Islet precursor cell (in vitro differentiated cells): ENCODE results near the gene PIGS.
"Not testable (repeated sequence)": the region's sequence is repeated elsewhere in the genome, so short reads cannot be mapped to it uniquely, and the experiment has no call there.

Experiments used
- DNase-seq: peaks from one replicate; pipeline ENCODE4 v3.0.0-alpha.2; 2018

Gene PIGS

GRCh38 chr17:28578246-28579195 lies 7.2 kb upstream of the PIGS start:
- DNase-seq = no peak

- DNase-seq = no peak
These were observed 6.1 kb upstream of the PIGS start for GRCh38 chr17:28577466-28577824.

- DNase-seq = peak; percentile 99
These were observed 5.6 kb upstream of the PIGS start, which contains the start of gene ALDOC for GRCh38 chr17:28576758-28577465. TSS of gene ALDOC (minus strand) at chr17:28576895. CDS start at chr17:28575532, 1,363 bp downstream.

DNA sequence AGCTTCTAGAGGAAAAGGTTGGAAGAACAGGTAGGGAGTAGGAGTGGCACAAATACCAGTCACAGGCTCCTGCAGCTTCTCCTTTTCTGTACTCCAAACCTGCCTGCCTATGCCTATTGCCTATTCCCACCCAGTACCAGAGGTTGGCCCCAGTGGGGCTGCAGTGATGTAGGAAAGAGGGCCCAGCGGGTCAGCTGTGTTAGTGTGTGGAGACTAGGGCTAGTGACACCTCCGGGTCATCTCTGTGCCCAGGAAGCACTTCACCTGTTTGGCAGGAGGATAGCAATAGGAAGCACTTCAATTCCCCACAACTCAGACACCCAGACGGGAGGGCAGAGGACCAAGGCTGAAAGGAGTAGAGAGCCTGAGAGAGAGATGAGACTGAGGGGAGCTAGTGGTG lies 4.7 kb upstream of the PIGS start:
- DNase-seq = not testable (repeated sequence)

GRCh38 chr17:28575126-28575795 lies 3.9 kb upstream of the PIGS start:
- DNase-seq = peak; percentile 66

DNA sequence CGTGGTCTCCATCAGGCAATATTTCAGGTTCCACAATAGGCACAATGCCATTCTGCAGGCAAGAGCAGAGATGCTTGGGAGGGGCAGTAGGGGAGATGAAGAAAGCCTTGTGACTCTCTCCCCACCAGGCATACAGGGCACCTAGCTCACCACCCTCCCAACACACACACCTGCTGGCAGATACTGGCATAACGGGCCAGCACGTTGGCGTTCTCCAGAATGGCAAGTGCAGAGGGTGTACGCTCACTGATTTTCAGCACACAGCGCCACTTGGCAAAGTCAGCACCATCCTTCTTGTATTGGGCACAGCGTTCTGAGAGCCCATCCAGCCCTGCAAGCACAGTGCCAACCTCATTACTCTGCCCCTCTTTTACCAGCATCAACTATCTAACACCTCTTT lies 3.2 kb upstream of the PIGS start:
- no peak for DNase-seq

GRCh38 chr17:28573966-28574480 lies 2.7 kb upstream of the PIGS start:
- DNase-seq = no peak

- no peak for DNase-seq
These were observed 2.2 kb upstream of the PIGS start for GRCh38 chr17:28573521-28573920.

GRCh38 chr17:28573040-28573380 lies 1.7 kb upstream of the PIGS start:
- no peak for DNase-seq

DNA sequence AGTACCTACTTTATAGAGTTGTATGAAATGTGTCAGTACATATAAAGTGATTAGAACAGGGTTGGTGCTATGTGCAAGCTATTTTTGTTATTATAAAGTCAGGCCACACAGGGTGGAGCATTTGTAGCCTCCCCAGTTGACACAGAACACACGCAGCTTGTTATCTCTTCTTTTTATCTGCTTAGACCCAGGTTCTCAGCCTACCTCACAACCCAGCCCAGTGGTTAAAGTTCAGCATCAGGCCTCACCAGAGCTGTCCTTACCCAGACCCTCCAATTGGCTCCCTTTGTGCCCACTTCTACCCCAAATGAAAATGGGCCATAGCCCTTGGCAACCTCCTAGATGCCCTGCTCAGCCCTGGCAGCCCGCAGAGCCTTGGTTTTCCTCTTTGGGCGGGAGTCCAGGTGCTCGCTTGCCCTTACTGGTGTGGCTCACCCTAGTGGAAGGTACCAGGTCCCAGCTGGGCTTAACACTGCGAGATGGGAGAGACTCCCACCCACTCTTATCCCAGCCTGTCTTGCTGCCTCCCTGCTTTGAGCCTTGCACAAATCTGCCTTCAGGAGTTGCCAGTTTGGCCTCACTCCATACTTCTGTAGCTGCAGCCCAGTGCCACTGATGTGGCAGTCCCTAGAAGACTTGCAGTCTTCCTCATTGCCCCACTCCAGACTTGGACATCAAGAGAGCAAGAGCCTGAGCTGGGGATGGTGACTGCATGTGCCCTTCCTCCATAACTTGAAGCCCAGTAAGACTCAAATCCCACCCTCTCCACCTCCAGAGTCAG lies 1.1 kb upstream of the PIGS start:
- DNase-seq = peak; percentile 57

DNA sequence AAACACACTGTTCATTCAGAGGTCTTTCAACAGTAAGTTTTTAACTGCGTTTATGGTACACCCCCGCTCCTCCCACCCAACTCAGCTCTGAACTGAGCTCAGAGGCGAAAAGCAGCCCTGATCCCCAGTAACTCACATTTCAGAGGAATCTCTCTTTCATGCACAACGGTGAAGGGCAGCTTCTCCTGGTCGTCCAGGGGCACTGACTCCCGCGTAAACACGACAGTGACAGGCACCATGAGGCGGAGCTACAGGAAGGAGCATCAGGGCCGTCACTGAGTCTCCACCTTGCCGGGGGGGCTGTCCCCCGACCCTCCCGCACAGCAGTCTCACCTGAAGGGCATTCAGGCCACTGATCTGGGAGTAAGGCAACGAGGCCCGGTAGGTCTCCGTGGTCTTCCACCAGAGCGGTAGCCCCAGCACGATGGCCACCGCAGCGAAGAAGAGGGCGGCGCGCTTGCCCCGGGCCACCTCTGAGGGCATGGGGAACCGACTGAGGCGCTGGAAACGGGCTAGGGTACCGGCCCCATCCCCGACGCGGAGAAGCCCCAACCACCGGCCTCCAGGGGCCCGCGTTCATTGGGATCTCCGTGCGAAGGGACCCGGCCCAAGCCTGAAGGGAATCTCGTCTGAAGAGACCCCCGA lies 486 bp downstream of the PIGS start:
- DNase-seq = peak; percentile 86

- DNase-seq = no peak
These were observed 1.9 kb downstream of the PIGS start for GRCh38 chr17:28569446-28569845.

- DNase-seq = no peak
These were observed 3.7 kb downstream of the PIGS start for GRCh38 chr17:28567604-28568003.

- DNase-seq = peak; percentile 92
These were observed 7.8 kb downstream of the PIGS start for GRCh38 chr17:28563475-28563874.

- no peak for DNase-seq
These were observed 16.3 kb downstream of the PIGS start for GRCh38 chr17:28555022-28555421.

- DNase-seq = no peak
These were observed 16.8 kb downstream of the PIGS start for GRCh38 chr17:28554565-28554964.

GRCh38 chr17:28553000-28553505 lies 18.3 kb downstream of the PIGS start:
- no peak for DNase-seq

DNA sequence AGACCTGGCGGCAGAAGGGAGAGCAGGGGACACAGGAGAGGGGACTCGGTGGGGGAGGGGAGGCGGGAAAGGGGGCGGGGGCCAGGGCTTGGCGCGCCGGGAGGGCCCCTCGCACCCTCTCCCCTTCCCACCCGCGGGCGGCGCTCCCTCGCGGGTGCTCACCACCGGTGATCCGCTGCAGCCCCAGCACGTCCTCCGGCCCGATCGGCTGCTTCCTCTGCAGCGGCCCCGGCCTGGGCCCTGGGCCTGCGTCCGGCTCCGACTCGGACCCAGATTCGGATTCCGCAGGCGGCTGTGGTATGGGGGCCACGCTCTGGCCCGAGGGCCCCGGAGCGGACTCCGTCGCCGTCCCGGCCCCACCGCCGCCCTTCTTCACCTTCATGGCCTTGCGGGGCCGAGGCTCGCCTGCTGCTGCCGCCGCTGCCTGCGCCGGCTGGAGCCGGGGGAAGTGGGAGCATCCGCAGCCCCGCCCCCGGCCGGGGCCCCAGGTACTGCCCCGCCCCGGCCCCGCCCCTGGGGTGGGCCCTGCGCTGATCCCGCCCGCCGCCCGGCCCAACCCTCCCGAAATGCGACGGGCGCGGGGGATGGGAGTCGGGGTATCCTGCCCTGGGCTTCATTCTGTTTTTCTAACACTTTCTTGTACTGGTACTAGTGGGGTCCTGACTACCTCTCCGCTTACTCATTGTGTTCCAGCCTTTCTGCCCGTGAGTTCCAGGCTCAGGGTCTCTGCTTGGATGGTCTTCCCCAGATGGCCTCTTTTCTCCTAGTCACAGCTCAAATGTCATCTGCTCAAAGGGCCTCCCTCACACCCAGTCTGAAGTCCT lies 18.9 kb downstream of the PIGS start, which contains the start of gene UNC119:
Gene UNC119, minus strand, starts transcription at position 449 of the 824 bp plus-strand sequence. Its CDS starts 67 bp downstream, at position 382.
- DNase-seq = peak; percentile 93

- no peak for DNase-seq
These were observed 19.7 kb downstream of the PIGS start for GRCh38 chr17:28551421-28552175.

GRCh38 chr17:28550858-28551257 lies 20.5 kb downstream of the PIGS start:
- no peak for DNase-seq
